K562 (cell line): Measurements from ENCODE around the gene CACNA2D3. TPM values are rescaled to one million over a fixed set of nuclear protein-coding genes. Genes with fewer than 3 reads are reported as not detected.

Source experiments
- ATAC-seq: fragments of 200-7000 bp; cut with Tn5 transposase; 3 replicates; pipeline ENCODE4 v1.9.1; 2020; ENCODE audit warnings: moderate library complexity
- BruUV-seq: library from RNA; stranded (reverse); fragments of 400-500 nt; replicated peaks from 2 replicates; lab custom pipeline; 2021; lab: Mats Ljungman, UMichigan
- CTCF ChIA-PET: fragments of 300-600 bp; formaldehyde crosslinking; extraction: SDS; loops from one replicate; lab custom pipeline; 2021; ENCODE audit warnings: low intra/inter-chr PET ratio; lab: Yijun Ruan, JAX
- POLR2A ChIA-PET: fragments of 300-600, 350-650 bp; sonication (Branson Sonifier 250); formaldehyde crosslinking; extraction: SDS; loops from one replicate; lab custom pipeline; 2021; ENCODE audit warnings: antibody characterized with exemption, inconsistent platforms; lab: Yijun Ruan, JAX
- DNase-seq, 4 experiments: peaks; one replicate each; pipeline versions ENCODE4 v3.0.0 to v3.0.0-alpha.2; 2011 to 2018; ENCODE audit warnings: low spot score in 3 of 4, mixed read lengths in 3 of 4; ENCODE audit errors: extremely low read depth in 1 of 4
- FAIRE-seq: peaks from 2 replicates; lab custom pipeline; 2011; peaks lifted over from hg19 to GRCh38; lab: Jason Lieb, UNC
- H2AFZ ChIP-seq: 2 replicates; pipeline ENCODE4 v1.6.0; 2011; ENCODE audit warnings: low read depth, low read length, control low read depth, inconsistent platforms
- H3K27ac ChIP-seq: fragments of 200-600 bp; 3 replicates; pipeline ENCODE4 v1.8.0; 2011; ENCODE audit warnings: low read depth, mild to moderate bottlenecking, control low read depth, inconsistent platforms, low read length, moderate library complexity, mixed read lengths; ENCODE audit errors: extremely low read depth
- H3K27me3 ChIP-seq, 2 experiments: fragments of 300-600 bp in 1 of 2; 2 replicates in 1 of 2; 3 replicates in 1 of 2; pipeline versions ENCODE4 v1.6.0 to v1.8.0; 2011; ENCODE audit warnings: inconsistent platforms in 2 of 2, low read length in 2 of 2, mild to moderate bottlenecking in 1 of 2, mixed read lengths in 1 of 2, moderate library complexity in 1 of 2; ENCODE audit not compliant: control insufficient read depth in 2 of 2, insufficient read depth in 2 of 2
- H3K36me3 ChIP-seq: fragments of 300-600 bp; 3 replicates; pipeline ENCODE4 v1.8.0; 2011; ENCODE audit warnings: mild to moderate bottlenecking, low read length, inconsistent platforms; ENCODE audit not compliant: control insufficient read depth, insufficient read depth
- H3K4me1 ChIP-seq, 2 experiments: fragments of 200-600 bp in 1 of 2; replicated peaks in 1 of 2; 2 replicates in 1 of 2; 3 replicates in 1 of 2; pipeline versions ENCODE4 v1.5.1 to v1.8.0; 2011; ENCODE audit warnings: inconsistent platforms in 2 of 2, low read length in 2 of 2, mild to moderate bottlenecking in 1 of 2, mixed read lengths in 1 of 2, moderate library complexity in 1 of 2; ENCODE audit not compliant: control insufficient read depth in 2 of 2, insufficient read depth in 2 of 2
- H3K4me2 ChIP-seq: 2 replicates; pipeline ENCODE4 v1.6.1; 2011; ENCODE audit warnings: low read length, control low read depth, inconsistent platforms, mixed read lengths; ENCODE audit not compliant: insufficient read depth
- H3K4me3 ChIP-seq: fragments of 200-600 bp; sonication (generic), shearing (Covaris generic); 2 replicates; pipeline ENCODE4 v1.5.1; 2016; ENCODE audit warnings: control low read depth, inconsistent platforms
- H3K79me2 ChIP-seq: fragments of 200-600 bp; 3 replicates; pipeline ENCODE4 v1.8.0; 2011; ENCODE audit warnings: low read length, inconsistent platforms; ENCODE audit not compliant: control insufficient read depth, insufficient read depth
- H3K9ac ChIP-seq, 2 experiments: 2 replicates each; pipeline versions ENCODE4 v1.6.0 to v1.6.1; 2011; ENCODE audit warnings: low read depth in 2 of 2, low read length in 2 of 2, control low read depth in 1 of 2, inconsistent platforms in 1 of 2, mild to moderate bottlenecking in 1 of 2, mixed read lengths in 1 of 2; ENCODE audit not compliant: insufficient read depth in 1 of 2
- H3K9me1 ChIP-seq: one replicate; pipeline ENCODE4 v1.6.0; 2011; ENCODE audit warnings: inconsistent platforms, mild to moderate bottlenecking, low read length, moderate library complexity; ENCODE audit not compliant: control insufficient read depth, insufficient read depth
- H3K9me3 ChIP-seq: replicated peaks from 2 replicates; pipeline ENCODE4 v1.5.1; 2011; ENCODE audit warnings: low read depth, low read length, inconsistent platforms; ENCODE audit not compliant: control insufficient read depth, insufficient read depth
- H4K20me1 ChIP-seq: replicated peaks from 2 replicates; pipeline ENCODE4 v1.6.1; 2011; ENCODE audit warnings: low read length, inconsistent platforms, mixed read lengths; ENCODE audit not compliant: control insufficient read depth, insufficient read depth
- EP300 ChIP-seq: IDR thresholded peaks from 2 replicates; pipeline ENCODE4 v1.6.1; 2012; ENCODE audit warnings: low read length, improper control_type of control experiment
- FOXJ3 ChIP-seq: sonication (generic); formaldehyde crosslinking; IDR thresholded peaks from 2 replicates; pipeline ENCODE4 v1.4.0; 2020; ENCODE audit warnings: mild to moderate bottlenecking, missing genetic modification reagents
- KDM5B ChIP-seq: fragments of 200-600 bp; sonication (generic); IDR thresholded peaks from 2 replicates; pipeline ENCODE4 v1.6.1; 2012; ENCODE audit warnings: low read depth, mild to moderate bottlenecking, moderate library complexity, low read length, control low read depth, inconsistent platforms; ENCODE audit not compliant: insufficient replicate concordance
- MCM5 ChIP-seq: fragments of 450-650 bp; IDR thresholded peaks from 2 replicates; pipeline ENCODE4 v1.6.1; 2016; ENCODE audit warnings: low read depth
- NR3C1 ChIP-seq: sonication (generic); formaldehyde crosslinking; IDR thresholded peaks from 2 replicates; pipeline ENCODE4 v1.8.1; 2022; ENCODE audit warnings: missing genetic modification reagents
- SMC3 ChIP-seq: conservative IDR thresholded peaks from 2 replicates; pipeline ENCODE4 v1.6.1; 2011; ENCODE audit warnings: low read depth, low read length, improper control_type of control experiment; ENCODE audit not compliant: insufficient read depth
- TGIF2 ChIP-seq: sonication (generic); formaldehyde crosslinking; IDR thresholded peaks from 2 replicates; pipeline ENCODE4 v1.8.1; 2022; ENCODE audit warnings: mild to moderate bottlenecking, missing genetic modification reagents, moderate library complexity
- XRCC3 ChIP-seq: fragments of 450-650 bp; IDR thresholded peaks from 2 replicates; pipeline ENCODE4 v1.6.1; 2017; ENCODE audit warnings: mild to moderate bottlenecking, moderate library complexity
- ZC3H11A ChIP-seq: IDR thresholded peaks from 2 replicates; pipeline ENCODE4 v1.6.1; 2012; ENCODE audit warnings: low read depth, low read length, improper control_type of control experiment
- WGBS: fragments of 100-300 bp; shearing (Covaris generic); methylation state at CpG from one replicate; pipeline ENCODE4 v1.1.6; 2016; ENCODE audit warnings: low coverage, mixed read lengths; ENCODE audit not compliant: insufficient coverage; ENCODE audit errors: missing lambda C conversion rate; 5-methylcytosine and 5-hydroxymethylcytosine counted together
- in situ Hi-C: fragments of 300-500 bp; cut with MboI; formaldehyde crosslinking; loops from 4 replicates; pipeline ENCODE4 v1.15.0; 2018; ENCODE audit warnings: inconsistent platforms, mixed read lengths
- intact Hi-C: fragments of 100-400 bp; cut with micrococcal nuclease; formaldehyde crosslinking; loops from 2 replicates; pipeline ENCODE4 v1.14.2; 2022
- polyA plus RNA-seq, 8 experiments: library from polyadenylated mRNA; depleted of rRNA in 4 of 8; stranded (reverse) in 5 of 8; unstranded in 3 of 8; fragments of >200 nt; fragmentation: Nextera tagmentation in 2 of 8; fragmentation: Illumina TruSeq in 1 of 8; extraction: Ambion mirVana in 2 of 8; extraction: Trizol in 1 of 8; gene quantifications; 2 replicates each; pipeline versions ENCODE4 v1.2.1 to v1.2.3, GENCODE V29; 2011 to 2014; ENCODE audit warnings: inconsistent platforms in 1 of 8, missing spikeins in 1 of 8
- total RNA-seq, 7 experiments: library from RNA; depleted of rRNA in 6 of 7; stranded (reverse); fragments of >200 nt in 6 of 7; fragmentation: Illumina TruSeq in 2 of 7; extraction: Trizol in 2 of 7; gene quantifications; 2 replicates each; pipeline versions ENCODE4 v1.2.1 to v1.2.3, GENCODE V29; 2011 to 2021; ENCODE audit warnings: low replicate concordance in 1 of 7
- TF ChIP-seq, protein P1 (sequence below): fragments of 250-450 bp; sonication (Bioruptor Pico); IDR thresholded peaks from 2 replicates; pipeline ENCODE4 v1.5.0; 2021
- TF ChIP-seq, protein P2 (sequence below): sonication (generic); formaldehyde crosslinking; IDR thresholded peaks from 2 replicates; pipeline ENCODE4 v1.8.0; 2022; ENCODE audit warnings: missing genetic modification reagents, mild to moderate bottlenecking, borderline replicate concordance

The CACNA2D3 gene
- total and polyA plus RNA-seq, 9 of the 15 experiments (the other 6 are each of a cell fraction or from before 2014, with no cell fraction given), result 0.01 TPM; not detected in 8

DNA sequence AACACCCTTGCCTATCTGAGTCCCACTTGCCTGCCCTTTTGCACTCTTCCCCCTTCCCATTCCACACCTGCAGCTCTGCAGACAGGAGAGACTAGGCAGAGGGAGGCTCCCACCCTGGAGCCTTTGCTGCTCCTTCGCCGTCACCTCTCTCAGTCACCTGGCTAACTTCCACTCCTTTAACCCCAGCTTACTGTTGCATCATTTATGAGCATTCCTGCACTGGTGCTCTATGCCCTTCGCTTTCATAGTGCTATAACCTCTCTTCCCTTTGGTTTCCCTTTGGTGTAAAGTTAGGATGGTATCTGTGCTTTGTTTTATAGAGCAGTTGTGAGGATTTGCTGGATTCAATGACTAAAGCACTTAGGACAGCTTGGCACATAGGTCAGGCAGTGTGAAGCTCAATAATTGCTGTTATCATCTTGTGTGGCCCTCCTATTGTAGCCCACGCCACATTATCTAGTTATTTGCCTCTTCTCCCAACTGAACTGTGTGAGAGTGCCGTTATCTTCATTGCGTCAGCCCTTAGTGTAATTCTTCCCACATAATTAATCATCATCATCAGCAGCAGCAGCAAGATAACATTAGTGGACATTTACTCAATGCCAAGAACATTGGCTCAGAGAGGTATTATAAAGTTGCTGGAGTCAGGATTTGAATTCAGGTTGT lies 253.9 kb downstream of the CACNA2D3 start:
- Histone ChIP-seq H2AFZ (no peak overlapping the region), H3K4me1 (no peaks in the 10 kb centered on the region), H3K27ac (no peak overlapping the region), H3K9ac (no peak overlapping the region), H4K20me1 (no peaks in the 10 kb centered on the region), H3K4me2 (no peak overlapping the region)
- in situ Hi-C loops, result no loop called here
- 0% methylated on average over 6 of the region's 6 CpGs for WGBS
- CTCF ChIA-PET, result no interaction called here
- ATAC-seq, result no peak
- TF ChIP-seq NR3C1 (no peak), FOXJ3 (CRISPR knock-in tag) (no peak), XRCC3 (no peak), ZC3H11A (no peak), SMC3 (no peak), TGIF2 (CRISPR knock-in tag) (no peak), EP300 (no peak), KDM5B (no peak), MCM5 (no peak)
- TF ChIP-seq, protein P1, sequence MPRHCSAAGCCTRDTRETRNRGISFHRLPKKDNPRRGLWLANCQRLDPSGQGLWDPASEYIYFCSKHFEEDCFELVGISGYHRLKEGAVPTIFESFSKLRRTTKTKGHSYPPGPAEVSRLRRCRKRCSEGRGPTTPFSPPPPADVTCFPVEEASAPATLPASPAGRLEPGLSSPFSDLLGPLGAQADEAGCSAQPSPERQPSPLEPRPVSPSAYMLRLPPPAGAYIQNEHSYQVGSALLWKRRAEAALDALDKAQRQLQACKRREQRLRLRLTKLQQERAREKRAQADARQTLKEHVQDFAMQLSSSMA (CRISPR knock-in tag), result no peak
- TF ChIP-seq, protein P2, sequence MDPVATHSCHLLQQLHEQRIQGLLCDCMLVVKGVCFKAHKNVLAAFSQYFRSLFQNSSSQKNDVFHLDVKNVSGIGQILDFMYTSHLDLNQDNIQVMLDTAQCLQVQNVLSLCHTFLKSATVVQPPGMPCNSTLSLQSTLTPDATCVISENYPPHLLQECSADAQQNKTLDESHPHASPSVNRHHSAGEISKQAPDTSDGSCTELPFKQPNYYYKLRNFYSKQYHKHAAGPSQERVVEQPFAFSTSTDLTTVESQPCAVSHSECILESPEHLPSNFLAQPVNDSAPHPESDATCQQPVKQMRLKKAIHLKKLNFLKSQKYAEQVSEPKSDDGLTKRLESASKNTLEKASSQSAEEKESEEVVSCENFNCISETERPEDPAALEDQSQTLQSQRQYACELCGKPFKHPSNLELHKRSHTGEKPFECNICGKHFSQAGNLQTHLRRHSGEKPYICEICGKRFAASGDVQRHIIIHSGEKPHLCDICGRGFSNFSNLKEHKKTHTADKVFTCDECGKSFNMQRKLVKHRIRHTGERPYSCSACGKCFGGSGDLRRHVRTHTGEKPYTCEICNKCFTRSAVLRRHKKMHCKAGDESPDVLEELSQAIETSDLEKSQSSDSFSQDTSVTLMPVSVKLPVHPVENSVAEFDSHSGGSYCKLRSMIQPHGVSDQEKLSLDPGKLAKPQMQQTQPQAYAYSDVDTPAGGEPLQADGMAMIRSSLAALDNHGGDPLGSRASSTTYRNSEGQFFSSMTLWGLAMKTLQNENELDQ (CRISPR knock-in tag), result no peak
- TF ChIP-seq, all 486 proteins: peak for 0
- POLR2A ChIA-PET, result no interaction called here
- H3K79me2 ChIP-seq, result no peaks in the 10 kb centered on the region
- intact Hi-C loops, result loop anchor here (10.0 kb wide), 1 partner anchor 231 kb away; no protein-coding TSS in a partner anchor
- H3K4me3 ChIP-seq, result no peak overlapping the region
- H3K9me3 ChIP-seq, result no peaks in the 10 kb centered on the region
- no peaks in the 10 kb centered on the region for H3K27me3 ChIP-seq
- H3K9me1 ChIP-seq, result no peaks in the 10 kb centered on the region
- H3K36me3 ChIP-seq, result no peaks in the 10 kb centered on the region
- FAIRE-seq, result no peak
- no TSS peak for BruUV-seq
- no peak for DNase-seq
